ENCODE measurements around the gene RAB6D. TPM values are rescaled to one million over a fixed set of nuclear protein-coding genes. Genes with fewer than 3 reads are reported as not detected.

Gene RAB6D
- total and polyA plus RNA-seq, 2 donors (not counting 1 experiment from before 2014, with no cell fraction given) = under 0.01 to 0.06 TPM

- Histone ChIP-seq H3K9ac (ENCODE audit: insufficient read depth, low read length) (no peak overlapping the region), H3K4me3 (replicated peaks in 1 of 4; ENCODE audit: control extremely low read depth in 1 of 4, insufficient read depth in 1 of 4, low read depth in 3 of 4, low read length in 4 of 4) (no peak overlapping the region), H3K27ac (ENCODE audit: insufficient read depth, low read length) (no peak overlapping the region), H4K20me1 (ENCODE audit: control insufficient read depth, extremely low read depth, insufficient read depth, low read length) (no peaks in the 10 kb centered on the region), H2AFZ (ENCODE audit: low read length) (no peak overlapping the region), H3K27me3 (ENCODE audit: control insufficient read depth, insufficient read depth, low read length) (no peaks in the 10 kb centered on the region), H3K4me1 (ENCODE audit: control insufficient read depth, extremely low read depth, insufficient read depth, low read length) (no peaks in the 10 kb centered on the region), H3K4me2 (ENCODE audit: extremely low read depth, insufficient read depth, low read length) (no peak overlapping the region), H3K79me2 (ENCODE audit: control insufficient read depth, insufficient read depth, low read length) (no peaks in the 10 kb centered on the region), H3K36me3 (ENCODE audit: control insufficient read depth, insufficient read depth, low read length) (no peaks in the 10 kb centered on the region), H3K9me3 (ENCODE audit: control insufficient read depth, insufficient read depth, low read depth, low read length) (no peaks in the 10 kb centered on the region)
- TF ChIP-seq, protein P1, sequence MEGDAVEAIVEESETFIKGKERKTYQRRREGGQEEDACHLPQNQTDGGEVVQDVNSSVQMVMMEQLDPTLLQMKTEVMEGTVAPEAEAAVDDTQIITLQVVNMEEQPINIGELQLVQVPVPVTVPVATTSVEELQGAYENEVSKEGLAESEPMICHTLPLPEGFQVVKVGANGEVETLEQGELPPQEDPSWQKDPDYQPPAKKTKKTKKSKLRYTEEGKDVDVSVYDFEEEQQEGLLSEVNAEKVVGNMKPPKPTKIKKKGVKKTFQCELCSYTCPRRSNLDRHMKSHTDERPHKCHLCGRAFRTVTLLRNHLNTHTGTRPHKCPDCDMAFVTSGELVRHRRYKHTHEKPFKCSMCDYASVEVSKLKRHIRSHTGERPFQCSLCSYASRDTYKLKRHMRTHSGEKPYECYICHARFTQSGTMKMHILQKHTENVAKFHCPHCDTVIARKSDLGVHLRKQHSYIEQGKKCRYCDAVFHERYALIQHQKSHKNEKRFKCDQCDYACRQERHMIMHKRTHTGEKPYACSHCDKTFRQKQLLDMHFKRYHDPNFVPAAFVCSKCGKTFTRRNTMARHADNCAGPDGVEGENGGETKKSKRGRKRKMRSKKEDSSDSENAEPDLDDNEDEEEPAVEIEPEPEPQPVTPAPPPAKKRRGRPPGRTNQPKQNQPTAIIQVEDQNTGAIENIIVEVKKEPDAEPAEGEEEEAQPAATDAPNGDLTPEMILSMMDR (conservative IDR thresholded peaks at IDR 0.05 in 1 of 2, IDR thresholded peaks at IDR 0.05 in 1 of 2; ENCODE audit: low read depth in 1 of 2, low read length in 2 of 2) = no peak
- TF ChIP-seq EZH2 (IDR thresholded peaks at IDR 0.05; ENCODE audit: low read length, missing control alignments) = no peak
- no peak for DNase-seq (ENCODE audit: low read depth in 2 of 2)
These were observed 44.8 kb upstream of the RAB6D start for GRCh38 chr2:131408778-131409177.

- Histone ChIP-seq H3K79me2 (ENCODE audit: control insufficient read depth, insufficient read depth, low read length) (no peaks in the 10 kb centered on the region), H3K27ac (ENCODE audit: insufficient read depth, low read length) (no peak overlapping the region), H3K4me2 (ENCODE audit: extremely low read depth, insufficient read depth, low read length) (no peak overlapping the region), H4K20me1 (ENCODE audit: control insufficient read depth, extremely low read depth, insufficient read depth, low read length) (no peaks in the 10 kb centered on the region), H3K9me3 (ENCODE audit: control insufficient read depth, insufficient read depth, low read depth, low read length) (no peaks in the 10 kb centered on the region), H3K4me1 (ENCODE audit: control insufficient read depth, extremely low read depth, insufficient read depth, low read length) (no peaks in the 10 kb centered on the region), H3K36me3 (ENCODE audit: control insufficient read depth, insufficient read depth, low read length) (no peaks in the 10 kb centered on the region), H3K9ac (ENCODE audit: insufficient read depth, low read length) (no peak overlapping the region), H2AFZ (ENCODE audit: low read length) (no peak overlapping the region), H3K27me3 (ENCODE audit: control insufficient read depth, insufficient read depth, low read length) (no peaks in the 10 kb centered on the region), H3K4me3 (replicated peaks in 1 of 4; ENCODE audit: control extremely low read depth in 1 of 4, insufficient read depth in 1 of 4, low read depth in 3 of 4, low read length in 4 of 4) (no peak overlapping the region)
- TF ChIP-seq EZH2 (IDR thresholded peaks at IDR 0.05; ENCODE audit: low read length, missing control alignments) = no peak
- TF ChIP-seq, protein P1 (conservative IDR thresholded peaks at IDR 0.05 in 1 of 2, IDR thresholded peaks at IDR 0.05 in 1 of 2; ENCODE audit: low read depth in 1 of 2, low read length in 2 of 2) = no peak
- no peak for DNase-seq (ENCODE audit: low read depth in 2 of 2)
These were observed 44.2 kb upstream of the RAB6D start for GRCh38 chr2:131408207-131408606.

GRCh38 chr2:131404753-131405152, 40.8 kb upstream of the RAB6D start:
- no peak for TF ChIP-seq EZH2 (IDR thresholded peaks at IDR 0.05; ENCODE audit: low read length, missing control alignments)
- TF ChIP-seq, protein P1 (conservative IDR thresholded peaks at IDR 0.05 in 1 of 2, IDR thresholded peaks at IDR 0.05 in 1 of 2; ENCODE audit: low read depth in 1 of 2, low read length in 2 of 2) = no peak

More at GRCh38 chr2:131404753-131405152, 40.8 kb upstream of the RAB6D start:
- no peak overlapping the region for H3K4me3 ChIP-seq (replicated peaks in 1 of 4; ENCODE audit: control extremely low read depth in 1 of 4, insufficient read depth in 1 of 4, low read depth in 3 of 4, low read length in 4 of 4)
- DNase-seq (ENCODE audit: low read depth in 2 of 2) = no peak
- no peaks in the 10 kb centered on the region for H3K79me2 ChIP-seq (ENCODE audit: control insufficient read depth, insufficient read depth, low read length)
- H3K4me1 ChIP-seq (ENCODE audit: control insufficient read depth, extremely low read depth, insufficient read depth, low read length) = no peaks in the 10 kb centered on the region
- no peaks in the 10 kb centered on the region for H4K20me1 ChIP-seq (ENCODE audit: control insufficient read depth, extremely low read depth, insufficient read depth, low read length)
- no peaks in the 10 kb centered on the region for H3K27me3 ChIP-seq (ENCODE audit: control insufficient read depth, insufficient read depth, low read length)
- H3K4me2 ChIP-seq (ENCODE audit: extremely low read depth, insufficient read depth, low read length) = no peak overlapping the region
- H3K9ac ChIP-seq (ENCODE audit: insufficient read depth, low read length) = no peak overlapping the region
- no peaks in the 10 kb centered on the region for H3K36me3 ChIP-seq (ENCODE audit: control insufficient read depth, insufficient read depth, low read length)
- H3K9me3 ChIP-seq (ENCODE audit: control insufficient read depth, insufficient read depth, low read depth, low read length) = no peaks in the 10 kb centered on the region
- H3K27ac ChIP-seq (ENCODE audit: insufficient read depth, low read length) = no peak overlapping the region
- no peak overlapping the region for H2AFZ ChIP-seq (ENCODE audit: low read length)
